ENCODE measurements around the gene TEPSIN. TPM values are rescaled to one million over a fixed set of nuclear protein-coding genes. Genes with fewer than 3 reads are reported as not detected.

Gene TEPSIN
- total RNA-seq, 1 experiment from 2014 or later: 38.8 TPM

- no peaks in the 10 kb centered on the region for H3K23me2 ChIP-seq (ENCODE audit: insufficient read length, low read depth, low read length, poor library complexity, severe bottlenecking)
- H4K8ac ChIP-seq (replicated peaks; ENCODE audit: insufficient read length, low read depth, low read length): no peak overlapping the region
- H3K9me3 ChIP-seq (ENCODE audit: control insufficient read depth, low read depth, low read length): no peaks in the 10 kb centered on the region
- no peak overlapping the region for H3K4ac ChIP-seq (ENCODE audit: low read depth, low read length)
- peaks cover 0 to 6% (median 4%) of the 10 kb centered on the region in 3 experiments; a peak in 4 of 7 replicates for H3K36me3 Mint-ChIP-seq (ENCODE audit: insufficient read depth in 1 of 3, low read depth in 3 of 3)
- H3K9ac ChIP-seq (ENCODE audit: extremely low read depth, insufficient read length, low read length): no peak overlapping the region
- H2BK20ac ChIP-seq (ENCODE audit: low read depth, low read length, poor library complexity, severe bottlenecking): no peak overlapping the region
- no peaks in the 10 kb centered on the region for H3K79me1 ChIP-seq (ENCODE audit: insufficient read depth, low read depth, low read length, poor library complexity, severe bottlenecking)
- H3T11ph ChIP-seq (ENCODE audit: low read length): no peak overlapping the region
- H3K4me3 Mint-ChIP-seq: no peak overlapping the region
- no peak overlapping the region for H3K27ac ChIP-seq (ENCODE audit: insufficient read length, low read depth, low read length)
- H4K5ac ChIP-seq (ENCODE audit: insufficient read length, low read depth, low read length): no peak overlapping the region
- H3K79me2 ChIP-seq (ENCODE audit: insufficient read depth, low read length): no peaks in the 10 kb centered on the region
- H3K18ac ChIP-seq (ENCODE audit: insufficient read length, low read depth, low read length): no peak overlapping the region
- H3K4me1 Mint-ChIP-seq: peaks cover 2 to 4% of the 10 kb centered on the region in 2 experiments; a peak in 1 of 4 replicates
- no CpG with 5 or more reads among the region's 12 CpGs for WGBS (ENCODE audit: extremely low coverage, insufficient read length, low lambda C conversion rate)
- H4K20me1 ChIP-seq (ENCODE audit: control insufficient read depth, insufficient read depth, insufficient read length): no peaks in the 10 kb centered on the region
- no peak overlapping the region for H2BK12ac ChIP-seq (ENCODE audit: insufficient read length, low read depth, low read length)
- no peak overlapping the region for H4K91ac ChIP-seq (ENCODE audit: insufficient read length, low read depth, low read length)
- no peaks in the 10 kb centered on the region for H3K27me3 Mint-ChIP-seq (ENCODE audit: low read depth)
- H3K9me3 Mint-ChIP-seq: no peaks in the 10 kb centered on the region
- H2AFZ ChIP-seq (ENCODE audit: low read length): no peak overlapping the region
- no peaks in the 10 kb centered on the region for H3K27me3 ChIP-seq (ENCODE audit: insufficient read depth, low read length)
- no peak overlapping the region for H2BK5ac ChIP-seq (ENCODE audit: insufficient read length, low read length)
- no peaks in the 10 kb centered on the region for H3K4me1 ChIP-seq (ENCODE audit: insufficient read depth, low read length)
- no peak overlapping the region for H3K4me2 ChIP-seq (ENCODE audit: insufficient read depth, insufficient read length, low read length)
- no peak overlapping the region for H2BK120ac ChIP-seq (ENCODE audit: low read depth, low read length, poor library complexity, severe bottlenecking)
- H3K14ac ChIP-seq (ENCODE audit: insufficient read depth, low read length): no peak overlapping the region
- TF ChIP-seq CTCF (conservative IDR thresholded peaks at IDR 0.05): no peak
- no peak overlapping the region for H2AK5ac ChIP-seq (ENCODE audit: insufficient read length, low read length)
- H2BK15ac ChIP-seq (ENCODE audit: low read depth, low read length): no peak overlapping the region
- H3K23ac ChIP-seq (ENCODE audit: insufficient read length, low read depth, low read length): no peak overlapping the region
- no peak overlapping the region for H3K27ac Mint-ChIP-seq
- H3K56ac ChIP-seq (ENCODE audit: insufficient read length, low read depth, low read length): no peak overlapping the region
- no peak for DNase-seq
Measured at GRCh38 chr17:81188491-81188840, 50.4 kb downstream of the TEPSIN start.
